Kidney glomerular epithelial cell (primary cell): ENCODE results near the gene ACACB.
"Not testable (repeated sequence)": the region's sequence is repeated elsewhere in the genome, so short reads cannot be mapped to it uniquely, and the experiment has no call there.

Experiments
- DNase-seq: peaks from one replicate; lab custom pipeline; 2025; lab: John Stamatoyannopoulos, UW

Gene ACACB

DNA sequence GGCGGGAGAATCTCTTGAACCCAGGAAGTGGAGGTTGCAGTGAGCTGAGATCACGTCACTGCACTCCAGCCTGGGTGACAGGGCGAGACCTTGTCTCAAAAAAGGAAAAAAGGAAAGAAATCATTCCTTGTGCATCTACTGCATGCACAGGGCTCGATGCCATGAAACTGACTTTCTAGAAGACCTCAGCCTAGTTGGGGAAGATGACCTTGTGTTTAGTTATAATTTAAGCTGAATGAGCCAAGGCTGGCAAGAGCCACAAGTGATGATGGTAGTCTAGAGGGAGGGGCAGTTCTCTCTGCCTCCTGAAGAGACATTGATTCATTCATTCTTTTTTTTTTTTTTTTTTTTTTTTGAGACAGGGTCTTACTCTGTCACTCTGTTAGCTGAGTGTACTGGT is 24.2 kb downstream of the ACACB start:
- no peak for DNase-seq

GRCh38 chr12:109144224-109144623 is 27.8 kb downstream of the ACACB start:
- DNase-seq, result no peak

GRCh38 chr12:109147126-109147525 is 30.7 kb downstream of the ACACB start:
- not testable (repeated sequence) for DNase-seq

- DNase-seq, result no peak
These were observed 31.6 kb downstream of the ACACB start for GRCh38 chr12:109147954-109148353.

DNA sequence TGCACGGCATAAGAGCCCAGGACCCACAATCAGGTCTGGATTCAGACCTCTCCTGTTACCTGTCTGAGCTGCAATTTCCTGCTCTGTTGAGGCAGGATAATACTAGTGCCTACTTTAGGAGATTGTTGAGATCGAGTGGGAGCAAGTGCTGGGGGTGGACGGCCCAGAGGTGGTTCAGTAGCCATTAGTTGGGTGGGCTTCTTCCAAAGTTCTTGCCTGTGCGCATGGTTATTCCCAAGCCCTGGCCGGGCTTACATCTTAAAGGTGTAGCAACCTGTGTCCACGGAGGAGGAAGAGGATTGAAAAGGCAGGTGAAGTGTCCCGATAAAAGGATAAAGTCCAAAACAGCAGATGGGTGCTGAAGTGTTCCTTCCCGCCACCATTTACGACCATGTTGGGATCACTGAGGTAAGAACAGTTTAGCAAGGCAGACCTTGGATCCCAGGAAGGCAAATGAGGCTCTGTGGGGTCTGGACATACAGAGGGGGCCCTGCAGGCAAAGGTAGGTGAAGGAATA is 33.8 kb downstream of the ACACB start:
- no peak for DNase-seq

DNA sequence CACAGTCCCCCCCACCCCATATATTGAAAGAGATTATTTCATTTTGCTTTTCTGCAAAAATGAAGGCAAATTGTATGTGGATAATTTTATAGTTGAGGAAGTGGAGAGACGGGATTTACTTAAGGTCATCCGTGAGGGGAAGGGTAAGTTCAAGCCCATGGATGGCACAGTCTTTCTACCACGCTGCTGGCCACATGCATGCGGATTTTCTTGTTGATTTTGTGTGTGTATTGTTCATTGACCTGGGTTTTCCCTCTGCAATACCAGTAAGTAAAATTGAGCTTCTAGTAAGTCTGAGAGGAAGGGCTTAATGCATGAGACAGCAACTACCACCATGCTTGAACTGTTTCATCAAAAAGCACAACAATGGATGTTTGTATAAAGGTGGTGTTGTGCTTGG is 35.1 kb downstream of the ACACB start:
- no peak for DNase-seq

DNA sequence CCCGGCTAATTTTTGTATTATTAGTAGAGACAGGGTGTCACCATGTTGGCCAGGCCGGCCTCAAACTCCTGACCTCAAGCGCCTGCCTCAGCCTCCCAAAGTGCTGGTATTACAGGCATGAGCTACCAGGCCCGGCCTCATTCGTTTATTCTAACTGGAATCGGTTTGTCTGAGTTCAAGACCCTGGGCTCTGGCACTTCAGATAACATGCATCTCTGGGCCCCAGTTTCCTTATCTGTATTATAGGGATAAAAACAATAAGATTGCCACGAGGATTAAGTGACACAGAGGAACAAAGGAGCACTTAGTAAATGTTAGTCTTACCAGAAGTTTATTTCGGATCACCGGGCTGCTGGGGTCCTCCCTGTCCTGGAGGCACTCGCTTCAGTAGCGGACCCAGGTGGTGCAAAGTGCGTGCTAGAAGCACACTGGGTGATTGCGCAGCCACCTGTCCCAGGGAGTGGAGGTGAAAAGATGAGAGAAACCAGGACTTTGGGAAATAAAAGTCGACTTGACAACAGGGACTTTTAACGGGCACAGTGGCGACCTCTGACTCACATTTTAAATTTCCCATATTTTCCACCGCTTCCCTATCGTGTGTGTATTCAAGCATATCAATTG is 37.5 kb downstream of the ACACB start:
- DNase-seq, result no peak

GRCh38 chr12:109154451-109155438 is 38.4 kb downstream of the ACACB start:
- DNase-seq, result peak; percentile 44

- no peak for DNase-seq
These were observed 39.6 kb downstream of the ACACB start for GRCh38 chr12:109156036-109156435.

GRCh38 chr12:109156586-109156985 is 40.2 kb downstream of the ACACB start:
- DNase-seq, result no peak

- DNase-seq, result no peak
These were observed 41.6 kb downstream of the ACACB start for GRCh38 chr12:109157986-109158385.

DNA sequence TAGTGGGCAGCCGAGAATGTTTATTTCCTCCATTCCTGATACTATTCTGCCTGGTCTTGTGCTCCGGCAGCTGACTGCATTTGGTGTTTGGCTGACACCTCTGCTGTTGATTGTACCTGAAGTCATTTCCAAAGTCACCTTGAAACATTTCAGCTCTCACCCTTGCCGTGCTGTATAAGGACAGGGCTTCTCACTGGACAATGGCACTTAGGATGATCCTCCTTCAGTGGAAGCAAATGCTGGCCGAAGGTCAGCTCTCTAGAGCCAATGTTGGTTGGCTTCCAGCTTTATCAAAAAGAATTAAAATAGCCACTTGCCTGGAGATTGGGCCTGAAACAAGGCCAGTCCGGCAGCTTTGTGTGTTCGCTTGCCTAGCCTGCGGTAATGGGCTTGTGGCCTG is 44.0 kb downstream of the ACACB start:
- no peak for DNase-seq

- DNase-seq, result no peak
These were observed 44.5 kb downstream of the ACACB start for GRCh38 chr12:109160873-109161272.

GRCh38 chr12:109162551-109162950 is 46.2 kb downstream of the ACACB start:
- DNase-seq, result no peak

GRCh38 chr12:109163167-109163566 is 46.8 kb downstream of the ACACB start:
- DNase-seq, result no peak

DNA sequence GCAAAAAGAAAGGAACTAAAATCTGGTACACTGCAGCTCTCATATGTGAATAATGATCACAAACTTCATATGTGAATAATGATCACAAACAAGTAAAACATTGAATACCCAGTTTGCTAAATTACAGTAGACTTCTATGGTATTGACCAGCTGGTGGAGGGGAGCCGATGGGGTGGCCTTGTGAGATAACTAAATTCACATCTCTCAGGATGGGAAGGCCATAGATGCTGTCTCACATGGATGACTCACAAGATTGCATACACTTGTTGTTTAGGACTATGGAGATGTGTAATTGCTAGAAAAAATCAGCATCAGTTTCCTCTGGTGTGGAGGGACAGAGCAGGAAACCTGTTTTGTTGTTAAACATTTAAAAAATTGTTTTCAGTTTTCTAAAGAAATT is 49.2 kb downstream of the ACACB start:
- no peak for DNase-seq

- DNase-seq, result no peak
These were observed 50.0 kb downstream of the ACACB start for GRCh38 chr12:109166371-109166770.

DNA sequence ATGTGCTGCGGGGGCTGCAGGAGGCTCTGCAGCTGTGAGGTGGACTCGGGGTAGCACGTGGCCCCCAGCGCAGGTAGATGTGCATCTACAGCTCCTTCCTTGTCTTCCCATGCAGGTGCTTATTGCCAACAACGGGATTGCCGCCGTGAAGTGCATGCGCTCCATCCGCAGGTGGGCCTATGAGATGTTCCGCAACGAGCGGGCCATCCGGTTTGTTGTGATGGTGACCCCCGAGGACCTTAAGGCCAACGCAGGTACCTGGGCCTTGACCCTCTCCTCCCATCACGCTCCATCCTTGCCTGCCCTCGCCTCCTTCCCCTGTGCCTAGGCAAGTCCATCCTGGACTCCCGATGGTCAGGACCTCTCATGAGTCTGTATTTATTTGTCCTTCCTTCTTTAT is 51.4 kb downstream of the ACACB start:
- no peak for DNase-seq

DNA sequence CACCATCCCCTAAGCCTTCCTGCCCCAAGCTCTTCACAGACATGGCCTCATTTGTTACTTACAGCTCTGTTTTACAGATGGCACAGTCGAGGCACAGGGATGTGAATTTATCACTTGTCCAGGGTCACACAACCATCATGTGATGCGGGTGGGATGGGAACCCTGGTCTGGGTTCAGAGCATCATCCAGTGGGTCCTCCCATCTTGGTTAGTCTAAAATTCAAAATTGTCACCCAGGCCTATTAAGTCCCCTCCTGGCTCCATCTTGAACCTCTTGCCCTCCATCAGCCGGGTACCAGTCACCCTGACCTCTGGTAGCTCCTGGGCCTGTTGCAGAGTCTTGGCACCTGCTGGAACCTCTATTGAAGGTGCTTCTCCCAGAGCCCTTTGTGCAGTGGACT is 52.9 kb downstream of the ACACB start:
- DNase-seq, result no peak

GRCh38 chr12:109169686-109170085 is 53.3 kb downstream of the ACACB start:
- DNase-seq, result no peak

DNA sequence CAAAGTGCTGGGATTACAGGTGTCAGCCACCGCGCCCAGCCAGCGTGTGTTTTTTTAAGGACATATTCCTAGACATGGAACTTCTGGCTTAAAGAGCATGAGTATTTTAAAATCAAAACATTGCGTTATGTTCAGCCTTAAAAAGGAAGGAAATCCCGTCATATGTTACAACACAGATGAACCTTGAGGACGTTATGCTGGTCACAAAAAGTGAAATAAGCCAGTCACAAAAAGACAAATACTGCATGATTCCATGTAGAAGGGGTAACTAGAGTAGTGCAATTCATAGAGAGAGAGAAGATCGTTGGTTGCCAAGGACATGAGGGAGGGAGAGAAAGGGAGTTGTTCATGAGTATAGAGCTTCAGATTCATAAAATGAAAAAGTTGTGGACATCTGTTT is 53.9 kb downstream of the ACACB start:
- DNase-seq, result no peak

DNA sequence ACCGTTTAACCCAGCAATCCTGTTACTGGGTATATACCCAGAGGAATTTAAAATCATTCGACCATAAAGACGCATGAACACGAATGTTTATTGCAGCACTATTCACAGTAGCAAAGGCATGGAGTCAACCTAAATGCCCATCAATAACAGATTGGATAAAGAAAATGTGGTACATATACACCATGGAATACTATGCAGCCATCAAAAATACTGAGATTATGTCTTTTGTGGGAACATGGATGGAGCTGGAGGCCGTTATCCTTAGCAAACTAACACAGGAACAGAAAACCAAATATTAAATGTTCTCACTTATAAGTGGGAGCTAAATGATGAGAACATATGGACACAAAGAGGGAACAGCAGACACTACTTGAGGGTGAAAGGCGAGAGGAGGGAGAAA is 56.4 kb downstream of the ACACB start:
- DNase-seq, result not testable (repeated sequence)
